DMS 273 treated with DMSO at 0.1 percent for 48 hours (cell line): Measurements from ENCODE around the gene PTMS.
"Not testable (repeated sequence)": the region's sequence is repeated elsewhere in the genome, so short reads cannot be mapped to it uniquely, and the experiment has no call there.

Experiments
- DNase-seq: peaks from one replicate; lab custom pipeline; 2025; lab: John Stamatoyannopoulos, UW

PTMS gene

GRCh38 chr12:6765634-6766581, at the start of gene PTMS:
Gene PTMS, plus strand, starts transcription at chr12:6766363. Its CDS starts 343 bp downstream, at chr12:6766706.
- DNase-seq = peak; percentile 39

GRCh38 chr12:6716874-6717437, 49.2 kb upstream of the PTMS start:
- DNase-seq = no peak

- DNase-seq = no peak
These were observed 43.3 kb upstream of the PTMS start for GRCh38 chr12:6722863-6723262.

- DNase-seq = peak; percentile 93
These were observed 42.4 kb upstream of the PTMS start, which contains the start of gene COPS7A for GRCh38 chr12:6723607-6724408. Gene COPS7A, plus strand, starts transcription at chr12:6724046. Its CDS starts 611 bp downstream, at chr12:6724657.

GRCh38 chr12:6724409-6724797, 41.8 kb upstream of the PTMS start:
- DNase-seq = no peak

GRCh38 chr12:6725350-6725749, 40.8 kb upstream of the PTMS start:
- DNase-seq = no peak

- no peak for DNase-seq
These were observed 37.0 kb upstream of the PTMS start for GRCh38 chr12:6729186-6729585.

- no peak for DNase-seq
These were observed 36.0 kb upstream of the PTMS start for GRCh38 chr12:6730169-6730568.

- DNase-seq = no peak
These were observed 31.4 kb upstream of the PTMS start for GRCh38 chr12:6734506-6735387.

- peak; percentile 12 for DNase-seq
These were observed 30.5 kb upstream of the PTMS start for GRCh38 chr12:6735448-6736191.

- DNase-seq = no peak
These were observed 29.4 kb upstream of the PTMS start for GRCh38 chr12:6736754-6737153.

GRCh38 chr12:6742080-6742479, 24.1 kb upstream of the PTMS start:
- not testable (repeated sequence) for DNase-seq

- DNase-seq = no peak
These were observed 23.3 kb upstream of the PTMS start for GRCh38 chr12:6742834-6743233.

- DNase-seq = not testable (repeated sequence)
These were observed 22.9 kb upstream of the PTMS start for GRCh38 chr12:6743300-6743699.

GRCh38 chr12:6745741-6746525, 20.2 kb upstream of the PTMS start:
- DNase-seq = no peak

GRCh38 chr12:6747216-6747615, 18.9 kb upstream of the PTMS start:
- DNase-seq = no peak

GRCh38 chr12:6748761-6749160, 17.4 kb upstream of the PTMS start:
- no peak for DNase-seq

GRCh38 chr12:6750506-6750905, 15.7 kb upstream of the PTMS start:
- no peak for DNase-seq

GRCh38 chr12:6751767-6752166, 14.4 kb upstream of the PTMS start:
- DNase-seq = no peak
